Heart right ventricle (tissue), 16 donors: ENCODE data around the gene C10orf88. TPM values are rescaled to one million over a fixed set of nuclear protein-coding genes. Genes with fewer than 3 reads are reported as not detected.

Experiments used
- ATAC-seq, 8 donors: fragments of 200-7000 bp; cut with Tn5 transposase; one replicate each; pipeline ENCODE4 v1.9.1; 2020; ENCODE audit warnings: mild to moderate bottlenecking in 8 of 8, moderate library complexity in 8 of 8, moderate number of reproducible peaks in 1 of 8
- DNase-seq, 2 donors: peaks; one replicate each; pipeline ENCODE4 v3.0.0-alpha.2; 2020
- H3K27ac ChIP-seq, 10 donors: fragments of 200-600 bp; sonication (generic) in 2 of 10; one replicate each; pipeline versions ENCODE4 v1.5.0 to v1.8.0; 2020 to 2022; ENCODE audit warnings: mild to moderate bottlenecking in 3 of 10
- H3K27me3 ChIP-seq, 7 donors: fragments of 200-600 bp; one replicate each; pipeline ENCODE4 v1.8.0; 2021 to 2022; ENCODE audit warnings: mild to moderate bottlenecking in 2 of 7
- H3K36me3 ChIP-seq, 9 donors: fragments of 200-600 bp; sonication (generic) in 1 of 9; one replicate each; pipeline versions ENCODE4 v1.5.0 to v1.8.0; 2020 to 2022; ENCODE audit warnings: mild to moderate bottlenecking in 2 of 9
- H3K4me1 ChIP-seq, 9 donors: fragments of 200-600 bp; sonication (generic) in 1 of 9; one replicate each; pipeline versions ENCODE4 v1.5.0 to v1.8.0; 2020 to 2022; ENCODE audit warnings: mild to moderate bottlenecking in 4 of 9
- H3K4me3 ChIP-seq, 10 donors: fragments of 200-600 bp; sonication (generic) in 2 of 10; one replicate each; pipeline versions ENCODE4 v1.5.0 to v1.8.0; 2020 to 2022; ENCODE audit warnings: mild to moderate bottlenecking in 7 of 10, moderate library complexity in 2 of 10
- H3K9me3 ChIP-seq, 11 donors: fragments of 200-600 bp in 10 of 11; sonication (generic) in 2 of 11; one replicate each; pipeline versions ENCODE4 v1.5.0 to v1.8.0; 2013 to 2022; ENCODE audit warnings: mild to moderate bottlenecking in 2 of 11, control low read depth in 1 of 11, moderate library complexity in 1 of 11
- CTCF ChIP-seq, 9 donors: fragments of 200-600 bp; sonication (generic) in 2 of 9; IDR thresholded peaks; one replicate each; pipeline versions ENCODE4 v1.5.0 to v1.8.0; 2021 to 2022; ENCODE audit warnings: antibody characterized with exemption in 9 of 9, mild to moderate bottlenecking in 5 of 9, moderate library complexity in 1 of 9
- WGBS, 2 donors: extraction: QIAGEN DNeasy Blood & Tissue Kit; methylation state at CpG; one replicate each; pipeline ENCODE4 v1.1.7; 2013; ENCODE audit warnings: inconsistent platforms in 1 of 2; 5-methylcytosine and 5-hydroxymethylcytosine counted together
- intact Hi-C, 10 donors: fragments of 100-400 bp; cut with DNase I; formaldehyde crosslinking; loops; one replicate each; pipeline versions ENCODE4 v1.11.1 to v1.14.2; 2022
- polyA plus RNA-seq, 2 donors: library from polyadenylated mRNA; stranded (reverse); fragments of 200-250 nt; gene quantifications; one replicate each; pipeline ENCODE4 v1.2.3, GENCODE V29; 2013
- total RNA-seq, 10 donors: library from RNA; stranded (reverse); fragmentation: NEBNext Ultra II Directional in 3 of 10; extraction: Animal tissue kit (Norgen Biotek cat#: 25700) in 3 of 10; gene quantifications; one replicate each; pipeline versions ENCODE4 v1.2.1 to v1.2.4, GENCODE V29; 2021 to 2023
- donor health status: Arrhythmogenic right ventricular cardiomyopathy.
- donor health status: ischemic (EF 13 %, LVEDD 7.1; RV severe dilation, severe dysfunction).
- donor health status: healthy with polysubstance abuse.
- donor health status: DM: no; HTN: yes; CAD: no.
- donor health status: DM: no; HTN: no; CAD: no.
- donor health status: ischemic (EF 25% LVEDD 6.9; RV normal size, moderate dysfunction).
- donor health status: ischemic (EF 25% LVEDD 5.7; RV mildly dilated, moderate dysfunction).
- donor health status: healthy.
- donor health status: DM: yes; HTN: yes; CAD: no.
- donor health status: Ischemic cardiomyopathy.
- donor health status: ischemic (EF 35%, LVEDD 5.7; RV mildly dilated, moderate dysfunction).
- donor health status: nonischemic (EF 11% LVEDD 7.7; RV severe dilation, severe dysfunction).
- donor health status: DM: yes; HTN: yes; CAD: no.
- donor health status: PGD.
- donor health status: ischemic (EF 29% LVEDD 5.4; RV normal size, mild dysfunction).
- donor health status: nonischemic (EF 23%, LVEDD 6.1; RV moderate dilation, normal function).

Gene C10orf88
- total and polyA plus RNA-seq, 12 donors: 3.0 to 8.4 (median 6.3) TPM

- 68 to 69% methylated on average over 3 of the region's 3 CpGs for WGBS, 2 donors
- Histone ChIP-seq H3K9me3 (no peaks in the 10 kb centered on the region), H3K27ac (no peak overlapping the region), H3K4me1 (peaks cover 0 to 30% (median 24%) of the 10 kb centered on the region in 9 donors), H3K4me3 (no peak overlapping the region), H3K27me3 (no peaks in the 10 kb centered on the region), H3K36me3 (peaks cover 0 to 42% (median 16%) of the 10 kb centered on the region in 9 donors)
- DNase-seq (no peak), ATAC-seq (no peak)
- intact Hi-C loops: no loop called here
- no peak for TF ChIP-seq CTCF (IDR thresholded peaks at IDR 0.05)
Measured at GRCh38 chr10:122999347-122999746, 45.3 kb upstream of the C10orf88 start.

- no peak for TF ChIP-seq CTCF (IDR thresholded peaks at IDR 0.05)
- H3K4me1 ChIP-seq: peaks cover 0 to 26% (median 20%) of the 10 kb centered on the region in 9 donors
- ATAC-seq (no peak), DNase-seq (no peak)
- 81 to 85% methylated on average over 3 of the region's 3 CpGs for WGBS, 2 donors
- H3K36me3 ChIP-seq: peaks cover 0 to 46% (median 20%) of the 10 kb centered on the region in 9 donors
- no peak overlapping the region for H3K27ac ChIP-seq
- no peak overlapping the region for H3K4me3 ChIP-seq
- intact Hi-C loops: no loop called here
- no peaks in the 10 kb centered on the region for H3K27me3 ChIP-seq
- no peaks in the 10 kb centered on the region for H3K9me3 ChIP-seq
Measured at GRCh38 chr10:122998934-122999333, 44.9 kb upstream of the C10orf88 start.

- TF ChIP-seq CTCF (IDR thresholded peaks at IDR 0.05): no peak
- no peak for ATAC-seq
- Histone ChIP-seq H3K27me3 (no peaks in the 10 kb centered on the region), H3K27ac (no peak overlapping the region), H3K9me3 (no peaks in the 10 kb centered on the region), H3K36me3 (peaks cover 0 to 51% (median 24%) of the 10 kb centered on the region in 9 donors), H3K4me1 (peaks cover 0 to 23% (median 17%) of the 10 kb centered on the region in 9 donors), H3K4me3 (no peak overlapping the region)
- DNase-seq: no peak
- intact Hi-C loops: no loop called here
- 90 to 91% methylated on average over 6 of the region's 6 CpGs for WGBS, 2 donors
Measured at GRCh38 chr10:122998360-122998917, 44.4 kb upstream of the C10orf88 start.

- no peaks in the 10 kb centered on the region for H3K9me3 ChIP-seq
- no peak for TF ChIP-seq CTCF (IDR thresholded peaks at IDR 0.05)
- peaks cover 0 to 23% (median 17%) of the 10 kb centered on the region in 9 donors for H3K4me1 ChIP-seq
- H3K4me3 ChIP-seq: no peak overlapping the region
- no peaks in the 10 kb centered on the region for H3K27me3 ChIP-seq
- no peak overlapping the region for H3K27ac ChIP-seq
- DNase-seq: no peak
- intact Hi-C loops: no loop called here
- 87 to 95% methylated on average over 3 of the region's 3 CpGs for WGBS, 2 donors
- peaks cover 0 to 56% (median 24%) of the 10 kb centered on the region in 9 donors for H3K36me3 ChIP-seq
- ATAC-seq: no peak
Measured at GRCh38 chr10:122997864-122998263, 43.8 kb upstream of the C10orf88 start.
